Measurements from ENCODE around the gene RHEB. TPM values are rescaled to one million over a fixed set of nuclear protein-coding genes. Genes with fewer than 3 reads are reported as not detected.

RHEB gene
- total and polyA plus RNA-seq, 2 of the 13 experiments (the other 11 are each of a cell fraction or from before 2014, with no cell fraction given): 55.0 to 77.6 TPM

- DNase-seq (ENCODE audit: low spot score): peak; percentile 51
Measured at GRCh38 chr7:151491859-151492258, 27.8 kb downstream of the RHEB start.

More at GRCh38 chr7:151491859-151492258, 27.8 kb downstream of the RHEB start:
- WGBS (ENCODE audit: low lambda C conversion rate): 80% methylated on average over 3 of the region's 3 CpGs
- Histone ChIP-seq H3K9me3 (ENCODE audit: low read length) (no peaks in the 10 kb centered on the region), H3K79me2 (ENCODE audit: insufficient read depth, low read length) (peaks cover 50% of the 10 kb centered on the region), H3K4me3 (replicated peaks in 1 of 3; ENCODE audit: insufficient read depth in 1 of 3, low read depth in 2 of 3, low read length in 3 of 3) (no peak overlapping the region), H3K4me2 (ENCODE audit: low read depth, low read length) (no peak overlapping the region), H3K4me1 (ENCODE audit: insufficient read depth, low read length) (peaks cover 35% of the 10 kb centered on the region), H3K27me3 (ENCODE audit: control insufficient read depth in 1 of 2, insufficient read depth in 2 of 2, low read length in 2 of 2) (no peaks in the 10 kb centered on the region), H2AFZ (ENCODE audit: low read length) (no peak overlapping the region), H3K9ac (ENCODE audit: insufficient read depth, low read depth, low read length) (no peak overlapping the region), H4K20me1 (ENCODE audit: insufficient read depth, low read length) (peaks cover 44% of the 10 kb centered on the region), H3K36me3 (replicated peaks in 1 of 2; ENCODE audit: control insufficient read depth in 1 of 2, insufficient read depth in 2 of 2, low read length in 2 of 2) (peaks cover 3 to 36% of the 10 kb centered on the region in 2 experiments; a peak in 3 of 5 replicates), H3K27ac (ENCODE audit: extremely low read length, insufficient read depth, low read length) (no peak overlapping the region)
- ChIA-PET POLR2A (no interaction called here), CTCF (ENCODE audit: low intra/inter-chr PET ratio, low total read pairs) (no interaction called here)
- FAIRE-seq (peak; percentile 34), ATAC-seq (peak; percentile 57; the same call in 2 of the 3 replicates)
- in situ Hi-C loops (cut with HindIII; ENCODE audit: extremely low pct_ligation_motif_present, low pct_unique_long_range_greater_than_20kb): no loop called here
- intact Hi-C loops (cut with micrococcal nuclease; ENCODE audit: unreplicated experiment): no loop called here
- TF ChIP-seq CEBPG (CRISPR knock-in tag; IDR thresholded peaks at IDR 0.05) (0 out of 2 replicates have a peak, but pooled peaks have one; percentile 28), TEAD3 (CRISPR knock-in tag; optimal IDR thresholded peaks at IDR 0.05; ENCODE audit: borderline replicate concordance) (peak; percentile 91), LCORL (IDR thresholded peaks at IDR 0.05) (peak; percentile 75), LCORL (CRISPR knock-in tag; IDR thresholded peaks at IDR 0.05) (no peak), MED13 (CRISPR knock-in tag; IDR thresholded peaks at IDR 0.05) (no peak), PATZ1 (CRISPR knock-in tag; IDR thresholded peaks at IDR 0.05) (no peak), HNF4A (CRISPR knock-in tag; IDR thresholded peaks at IDR 0.05) (peak; percentile 45; the same call in 1 of the 2 replicates), ELF3 (CRISPR knock-in tag; IDR thresholded peaks at IDR 0.05) (peak; percentile 92), CEBPB (IDR thresholded peaks at IDR 0.05; ENCODE audit: borderline replicate concordance, low read depth, low read length) (peak; percentile 13; the same call in 1 of the 2 replicates), TRIM24 (CRISPR knock-in tag; IDR thresholded peaks at IDR 0.05) (no peak), FOSL2 (CRISPR knock-in tag; IDR thresholded peaks at IDR 0.05) (peak; percentile 75), MYC (CRISPR knock-in tag; IDR thresholded peaks at IDR 0.05; ENCODE audit: borderline replicate concordance) (no peak), JUND (CRISPR knock-in tag; IDR thresholded peaks at IDR 0.05) (0 out of 2 replicates have a peak, but pooled peaks have one; percentile 25), THRA (CRISPR knock-in tag; IDR thresholded peaks at IDR 0.05; ENCODE audit: borderline replicate concordance) (no peak), HOXA5 (CRISPR knock-in tag; IDR thresholded peaks at IDR 0.05) (no peak), FOSL1 (CRISPR knock-in tag; IDR thresholded peaks at IDR 0.05; ENCODE audit: borderline replicate concordance) (peak; percentile 52; the same call in 1 of the 2 replicates), ELF1 (CRISPR knock-in tag; IDR thresholded peaks at IDR 0.05) (peak; percentile 65; the same call in 1 of the 2 replicates)
- TF ChIP-seq, protein P1, sequence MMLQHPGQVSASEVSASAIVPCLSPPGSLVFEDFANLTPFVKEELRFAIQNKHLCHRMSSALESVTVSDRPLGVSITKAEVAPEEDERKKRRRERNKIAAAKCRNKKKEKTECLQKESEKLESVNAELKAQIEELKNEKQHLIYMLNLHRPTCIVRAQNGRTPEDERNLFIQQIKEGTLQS (CRISPR knock-in tag; IDR thresholded peaks at IDR 0.05): peak; percentile 29; the same call in 1 of the 2 replicates
- no TSS peak for BruUV-seq (replicated peaks)

Data from HepG2 (cell line).